ENCODE measurements around the gene TNS3.

The TNS3 gene

DNA sequence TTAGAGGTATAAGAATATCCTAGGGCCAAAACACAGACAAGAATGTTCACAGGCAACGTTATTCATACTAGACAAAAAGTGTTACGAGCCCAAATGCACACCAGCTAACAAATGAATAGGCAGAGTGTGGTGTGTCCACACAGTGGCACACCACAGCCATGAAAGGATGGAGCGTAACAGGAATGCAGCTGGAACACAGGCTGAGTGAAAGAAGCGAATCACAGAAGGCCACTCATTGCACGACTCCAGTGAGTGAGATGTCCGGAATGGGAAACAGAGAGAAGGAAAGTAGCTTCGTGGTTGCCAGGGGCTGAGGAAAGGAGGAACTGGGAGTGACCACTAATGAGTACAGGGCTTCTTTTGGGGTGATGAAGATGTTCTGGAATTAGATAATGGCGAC lies 198.8 kb downstream of the TNS3 start:
- TF ChIP-seq, protein P1, sequence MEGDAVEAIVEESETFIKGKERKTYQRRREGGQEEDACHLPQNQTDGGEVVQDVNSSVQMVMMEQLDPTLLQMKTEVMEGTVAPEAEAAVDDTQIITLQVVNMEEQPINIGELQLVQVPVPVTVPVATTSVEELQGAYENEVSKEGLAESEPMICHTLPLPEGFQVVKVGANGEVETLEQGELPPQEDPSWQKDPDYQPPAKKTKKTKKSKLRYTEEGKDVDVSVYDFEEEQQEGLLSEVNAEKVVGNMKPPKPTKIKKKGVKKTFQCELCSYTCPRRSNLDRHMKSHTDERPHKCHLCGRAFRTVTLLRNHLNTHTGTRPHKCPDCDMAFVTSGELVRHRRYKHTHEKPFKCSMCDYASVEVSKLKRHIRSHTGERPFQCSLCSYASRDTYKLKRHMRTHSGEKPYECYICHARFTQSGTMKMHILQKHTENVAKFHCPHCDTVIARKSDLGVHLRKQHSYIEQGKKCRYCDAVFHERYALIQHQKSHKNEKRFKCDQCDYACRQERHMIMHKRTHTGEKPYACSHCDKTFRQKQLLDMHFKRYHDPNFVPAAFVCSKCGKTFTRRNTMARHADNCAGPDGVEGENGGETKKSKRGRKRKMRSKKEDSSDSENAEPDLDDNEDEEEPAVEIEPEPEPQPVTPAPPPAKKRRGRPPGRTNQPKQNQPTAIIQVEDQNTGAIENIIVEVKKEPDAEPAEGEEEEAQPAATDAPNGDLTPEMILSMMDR (IDR thresholded peaks at IDR 0.05; ENCODE audit: low read depth, low read length, missing control alignments): no peak
- DNase-seq (ENCODE audit: low read depth): no peak

DNA sequence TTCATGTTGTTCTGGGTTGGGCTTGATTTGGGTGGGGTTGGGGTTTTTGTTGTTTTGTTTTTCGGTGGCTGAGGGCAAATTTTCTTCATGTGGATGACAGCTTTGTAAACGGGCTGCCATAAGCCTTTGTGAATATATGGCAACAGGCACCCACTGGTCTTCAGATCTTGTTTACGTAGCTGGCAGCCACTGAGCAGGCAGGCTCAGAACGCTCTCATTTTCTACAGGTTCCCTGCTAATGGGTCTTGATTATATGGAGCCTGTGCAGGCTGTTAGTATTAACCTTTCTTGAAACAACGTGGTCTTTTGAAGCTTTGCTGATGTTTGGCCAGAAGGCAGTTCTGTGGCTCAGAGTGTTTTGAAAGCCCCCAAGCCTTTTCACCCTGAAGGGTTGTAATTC lies 199.7 kb downstream of the TNS3 start:
- TF ChIP-seq, protein P1 (IDR thresholded peaks at IDR 0.05; ENCODE audit: low read depth, low read length, missing control alignments): no peak
- no peak overlapping the region for H3K4me3 ChIP-seq (ENCODE audit: low read depth, low read length)
- no peak for DNase-seq (ENCODE audit: low read depth)

More for the DNA sequence above, 198.8 kb downstream of the TNS3 start:
- H3K4me3 ChIP-seq (ENCODE audit: low read depth, low read length): no peak overlapping the region

DNA sequence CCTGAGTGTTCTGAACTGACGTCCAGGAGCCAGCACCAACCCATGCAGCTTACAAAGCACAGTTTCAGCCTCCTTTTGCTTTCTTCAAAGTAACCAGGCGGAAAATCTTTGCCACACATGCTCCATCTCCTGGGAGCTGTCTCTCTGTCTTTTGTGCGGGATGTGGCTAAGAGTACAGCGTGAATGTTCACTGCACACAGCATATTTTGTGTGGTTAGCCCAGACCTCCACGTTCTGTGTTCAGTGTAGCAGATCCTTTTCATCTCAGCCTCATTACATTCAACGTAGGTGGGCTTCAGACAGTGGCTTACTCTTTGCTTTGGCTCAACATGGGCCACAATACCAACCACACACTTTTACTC lies 200.8 kb downstream of the TNS3 start:
- no peak for DNase-seq (ENCODE audit: low read depth)
- TF ChIP-seq, protein P1 (IDR thresholded peaks at IDR 0.05; ENCODE audit: low read depth, low read length, missing control alignments): no peak
- H3K4me3 ChIP-seq (ENCODE audit: low read depth, low read length): no peak overlapping the region

DNA sequence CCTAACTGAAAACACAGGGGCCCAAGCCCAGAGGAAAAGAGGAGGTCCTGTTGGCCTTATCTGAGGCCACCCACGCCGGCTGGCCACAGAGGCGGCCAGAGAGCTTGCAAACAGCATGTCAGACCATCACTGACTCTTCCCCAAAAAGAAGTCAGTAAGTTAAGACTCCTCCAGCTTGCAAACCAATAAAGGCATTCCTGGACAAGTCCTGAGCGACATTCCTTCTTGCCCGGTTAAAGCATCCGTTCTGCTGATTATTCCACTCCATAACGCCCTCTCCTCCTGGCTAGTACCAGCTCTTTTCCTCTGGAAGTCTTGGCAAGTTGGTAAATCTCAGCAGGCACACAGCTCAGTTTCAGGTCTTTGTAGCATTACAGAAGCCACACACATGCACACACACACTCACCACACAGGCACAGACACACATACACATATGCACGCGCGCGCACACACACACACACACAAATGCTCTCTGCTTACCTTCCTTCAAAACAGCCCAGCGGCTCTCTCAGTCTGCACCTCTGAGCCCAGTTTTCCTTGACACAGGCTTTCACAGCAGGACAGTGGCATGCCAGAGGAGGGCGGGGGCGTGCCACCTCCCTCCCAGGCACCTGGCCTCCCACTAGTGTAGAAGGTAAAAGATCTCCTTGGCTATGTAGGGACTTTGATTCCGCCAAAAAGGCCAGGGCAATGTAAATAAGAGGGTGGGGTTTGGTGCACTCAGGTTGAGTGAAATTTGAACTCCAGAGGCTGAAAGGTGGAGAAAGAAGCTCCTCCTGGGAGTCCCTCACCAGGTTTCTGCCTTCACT lies 201.4 kb downstream of the TNS3 start:
- DNase-seq (ENCODE audit: low read depth): no peak
- H3K4me3 ChIP-seq (ENCODE audit: low read depth, low read length): no peak overlapping the region
- TF ChIP-seq, protein P1 (IDR thresholded peaks at IDR 0.05; ENCODE audit: low read depth, low read length, missing control alignments): no peak

DNA sequence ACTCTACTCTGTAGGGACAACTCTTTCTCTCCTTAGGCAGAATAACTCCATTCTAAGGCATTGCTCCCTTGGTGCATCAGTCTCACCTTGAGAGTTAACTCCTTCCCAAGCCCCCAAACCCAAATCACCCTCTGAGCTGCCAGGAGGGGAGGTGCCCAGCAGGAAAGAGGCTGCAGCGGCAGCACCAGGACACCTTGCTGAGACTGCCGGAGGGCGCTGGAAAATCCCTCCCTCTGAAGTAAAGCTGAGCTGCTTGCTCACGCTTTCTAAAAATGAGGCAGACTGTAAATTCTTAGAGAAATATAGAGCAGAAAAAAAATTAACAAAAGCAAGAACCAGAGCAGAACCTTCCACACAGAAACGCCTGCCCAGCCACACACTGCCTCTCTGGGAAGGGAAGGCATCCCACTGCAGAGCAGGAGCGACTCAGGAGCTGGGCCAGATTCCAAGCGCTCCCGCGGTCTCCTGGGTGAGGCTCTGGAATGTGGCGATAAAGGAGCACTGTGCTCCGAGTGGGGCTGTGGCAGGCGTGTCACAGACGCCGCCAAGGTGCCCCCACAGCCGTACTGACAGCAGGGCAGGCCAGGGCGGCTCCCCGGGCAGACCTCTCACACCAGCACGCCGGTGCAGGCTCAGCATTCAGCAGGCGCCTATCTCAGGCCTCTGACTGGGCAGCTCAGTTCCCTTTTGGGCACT lies 202.1 kb downstream of the TNS3 start:
- TF ChIP-seq, protein P1 (IDR thresholded peaks at IDR 0.05; ENCODE audit: low read depth, low read length, missing control alignments): no peak
- no peak for DNase-seq (ENCODE audit: low read depth)
- H3K4me3 ChIP-seq (ENCODE audit: low read depth, low read length): no peak overlapping the region

DNA sequence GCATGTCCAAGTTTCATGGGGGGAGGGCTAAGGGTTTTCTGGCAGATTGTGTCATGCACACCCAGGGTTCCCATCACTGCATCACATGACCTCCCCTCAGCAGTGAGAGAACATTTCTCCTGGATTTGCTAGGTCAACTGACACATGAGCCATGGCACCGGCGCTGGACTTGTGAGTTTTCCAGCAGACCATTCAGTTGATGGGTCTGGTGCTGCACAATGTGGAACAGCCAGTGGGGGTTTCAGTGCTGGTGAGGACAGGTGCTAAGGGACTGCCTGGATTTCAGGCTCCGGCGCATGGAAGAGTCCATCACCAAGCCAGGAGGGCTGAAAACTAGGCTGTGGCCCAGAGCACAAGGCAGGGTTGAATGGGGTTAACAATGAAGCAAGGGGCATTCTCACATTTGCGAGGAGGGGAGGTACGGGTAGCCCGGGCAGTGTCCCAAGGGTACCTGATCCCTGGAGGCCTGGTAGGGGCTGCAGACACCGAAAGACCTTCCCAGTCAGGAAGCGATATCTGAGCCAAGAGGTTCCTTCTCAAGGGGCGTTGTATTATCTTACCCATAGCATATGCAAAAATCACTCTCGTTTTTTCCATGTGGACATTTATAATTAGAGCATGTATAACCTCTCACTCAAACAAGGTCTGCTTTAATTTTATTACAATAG lies 203.0 kb downstream of the TNS3 start:
- no peak overlapping the region for H3K4me3 ChIP-seq (ENCODE audit: low read depth, low read length)
- DNase-seq (ENCODE audit: low read depth): no peak
- TF ChIP-seq, protein P1 (IDR thresholded peaks at IDR 0.05; ENCODE audit: low read depth, low read length, missing control alignments): no peak
